Activated CD4-positive, alpha-beta memory T cell treated with anti-CD3 and anti-CD28 coated beads for 36 hours (primary cell): ENCODE data around the gene TMEM150A. TPM values are rescaled to one million over a fixed set of nuclear protein-coding genes. Genes with fewer than 3 reads are reported as not detected.

Experiments used
- CTCF ChIA-PET: fragments of 350-600 bp; sonication (Branson Sonifier 250); formaldehyde crosslinking; loops from one replicate; lab custom pipeline; 2021; ENCODE audit warnings: antibody characterized with exemption, inconsistent platforms; lab: Charles Lee
- POLR2A ChIA-PET: fragments of 350-600 bp; sonication (Branson Sonifier 250); formaldehyde crosslinking; loops from one replicate; lab custom pipeline; 2021; ENCODE audit warnings: antibody characterized with exemption; lab: Charles Lee
- DNase-seq: peaks from one replicate; pipeline ENCODE4 v3.0.0-alpha.2; 2020
- H3K27ac Mint-ChIP-seq: one replicate; pipeline ENCODE4 v1.8.0; 2021; ENCODE audit warnings: mixed read lengths
- H3K27me3 Mint-ChIP-seq: one replicate; pipeline ENCODE4 v1.8.0; 2021; ENCODE audit warnings: mixed read lengths
- H3K36me3 Mint-ChIP-seq: one replicate; pipeline ENCODE4 v1.8.0; 2021; ENCODE audit warnings: mixed read lengths
- H3K4me1 Mint-ChIP-seq: one replicate; pipeline ENCODE4 v1.8.0; 2021; ENCODE audit warnings: low read depth, mixed read lengths
- H3K4me3 Mint-ChIP-seq: one replicate; pipeline ENCODE4 v1.8.0; 2021; ENCODE audit warnings: mild to moderate bottlenecking, mixed read lengths
- H3K9me3 Mint-ChIP-seq: one replicate; pipeline ENCODE4 v1.8.0; 2021; ENCODE audit warnings: mixed read lengths
- intact Hi-C: fragments of 100-400 bp; cut with micrococcal nuclease; formaldehyde crosslinking; loops from one replicate; pipeline ENCODE4 v1.15.1; 2023
- total RNA-seq, 2 experiments: library from RNA; stranded (reverse); gene quantifications; one replicate each; pipeline ENCODE4 v1.2.3, GENCODE V29; 2021

The TMEM150A gene
- total RNA-seq, 2 experiments from 2014 or later = 1.2 to 1.6 TPM

- H3K4me1 Mint-ChIP-seq = peaks cover 48% of the 10 kb centered on the region
- H3K4me3 Mint-ChIP-seq = peak overlapping the region; percentile 82
- H3K9me3 Mint-ChIP-seq = no peaks in the 10 kb centered on the region
- ChIA-PET CTCF (interaction anchor here (1.0 to 2.6 kb wide), 3 partner anchors 12 to 37 kb away, joined by 3 to 10 read pairs (median 3); partner anchors contain the start of genes GGCX and RNF181), POLR2A (interaction anchor here (0.9 to 3.4 kb wide), 4 partner anchors 12 to 229 kb away, joined by 3 to 19 read pairs (median 4); partner anchors contain the start of genes C2orf68, ELMOD3, MAT2A and RETSAT)
- peak; percentile 64 for DNase-seq
- no peaks in the 10 kb centered on the region for H3K27me3 Mint-ChIP-seq
- intact Hi-C loops = loop anchor here (2.0 kb wide), 2 partner anchors 17 to 29 kb away; partner anchors contain the start of gene C2orf68
- H3K27ac Mint-ChIP-seq = peak overlapping the region; percentile 83
- peaks cover 17% of the 10 kb centered on the region for H3K36me3 Mint-ChIP-seq
These were observed 18.7 kb downstream of the TMEM150A start for GRCh38 chr2:85583667-85584353.

DNA sequence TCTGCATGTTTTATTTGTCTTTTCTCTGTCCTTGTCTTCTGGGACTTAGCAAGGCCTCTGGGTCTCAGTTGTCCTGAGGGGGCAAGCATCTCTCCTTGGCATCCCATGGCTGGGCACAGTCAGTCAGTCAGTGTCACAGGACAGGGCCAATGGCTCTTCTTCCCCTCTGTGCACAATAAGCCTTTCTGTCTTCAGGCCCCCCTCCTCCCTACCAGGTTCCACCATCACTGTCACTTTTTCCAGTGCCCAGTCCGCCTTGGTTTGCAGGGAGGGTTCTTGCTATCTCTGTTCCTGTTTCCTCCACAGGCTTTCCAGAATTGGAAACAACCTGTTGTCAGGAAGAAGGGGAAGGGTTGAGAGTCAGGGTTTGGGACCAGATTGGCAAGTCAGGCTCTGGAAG, 20.0 kb downstream of the TMEM150A start:
- ChIA-PET CTCF (no interaction called here), POLR2A (interaction anchor here (1.0 kb wide), 1 partner anchor 11 kb away, joined by 3 read pairs; no protein-coding TSS in a partner anchor)
- Mint-ChIP-seq H3K27me3 (no peaks in the 10 kb centered on the region), H3K36me3 (peaks cover 17% of the 10 kb centered on the region), H3K4me1 (peaks cover 50% of the 10 kb centered on the region), H3K9me3 (no peaks in the 10 kb centered on the region), H3K27ac (peak overlapping the region; percentile 2), H3K4me3 (no peak overlapping the region)
- no peak for DNase-seq
- intact Hi-C loops = no loop called here

DNA sequence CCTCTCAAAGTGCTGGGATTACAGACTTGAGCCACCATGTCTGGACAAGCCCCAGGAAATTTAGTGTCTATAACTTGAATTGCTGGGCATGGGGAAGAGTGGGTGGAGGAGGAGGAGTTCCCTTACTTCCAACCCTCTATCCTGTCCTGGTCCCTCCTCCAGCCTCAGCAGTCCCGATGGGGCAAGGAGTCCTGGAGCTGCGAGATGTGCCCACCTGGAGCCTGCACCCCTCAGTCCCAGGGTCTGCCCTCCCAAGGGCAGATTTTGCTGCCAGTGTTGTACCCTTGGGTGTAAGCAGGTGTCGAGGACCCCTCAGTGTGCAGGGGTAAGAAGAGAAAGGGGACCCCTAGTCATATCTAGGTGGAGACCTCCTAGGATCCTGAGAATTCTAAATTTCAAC, 22.3 kb downstream of the TMEM150A start:
- no peak for DNase-seq
- H3K27me3 Mint-ChIP-seq = no peaks in the 10 kb centered on the region
- H3K4me1 Mint-ChIP-seq = peaks cover 43% of the 10 kb centered on the region
- no peak overlapping the region for H3K27ac Mint-ChIP-seq
- H3K9me3 Mint-ChIP-seq = no peaks in the 10 kb centered on the region
- CTCF ChIA-PET = no interaction called here
- POLR2A ChIA-PET = interaction anchor here (0.5 to 1.5 kb wide), 2 partner anchors 36 to 41 kb away, joined by 3 read pairs; no protein-coding TSS in a partner anchor
- intact Hi-C loops = no loop called here
- peaks cover 17% of the 10 kb centered on the region for H3K36me3 Mint-ChIP-seq
- H3K4me3 Mint-ChIP-seq = no peak overlapping the region

GRCh38 chr2:85579266-85579935, 23.1 kb downstream of the TMEM150A start:
- H3K27me3 Mint-ChIP-seq = no peaks in the 10 kb centered on the region

DNA sequence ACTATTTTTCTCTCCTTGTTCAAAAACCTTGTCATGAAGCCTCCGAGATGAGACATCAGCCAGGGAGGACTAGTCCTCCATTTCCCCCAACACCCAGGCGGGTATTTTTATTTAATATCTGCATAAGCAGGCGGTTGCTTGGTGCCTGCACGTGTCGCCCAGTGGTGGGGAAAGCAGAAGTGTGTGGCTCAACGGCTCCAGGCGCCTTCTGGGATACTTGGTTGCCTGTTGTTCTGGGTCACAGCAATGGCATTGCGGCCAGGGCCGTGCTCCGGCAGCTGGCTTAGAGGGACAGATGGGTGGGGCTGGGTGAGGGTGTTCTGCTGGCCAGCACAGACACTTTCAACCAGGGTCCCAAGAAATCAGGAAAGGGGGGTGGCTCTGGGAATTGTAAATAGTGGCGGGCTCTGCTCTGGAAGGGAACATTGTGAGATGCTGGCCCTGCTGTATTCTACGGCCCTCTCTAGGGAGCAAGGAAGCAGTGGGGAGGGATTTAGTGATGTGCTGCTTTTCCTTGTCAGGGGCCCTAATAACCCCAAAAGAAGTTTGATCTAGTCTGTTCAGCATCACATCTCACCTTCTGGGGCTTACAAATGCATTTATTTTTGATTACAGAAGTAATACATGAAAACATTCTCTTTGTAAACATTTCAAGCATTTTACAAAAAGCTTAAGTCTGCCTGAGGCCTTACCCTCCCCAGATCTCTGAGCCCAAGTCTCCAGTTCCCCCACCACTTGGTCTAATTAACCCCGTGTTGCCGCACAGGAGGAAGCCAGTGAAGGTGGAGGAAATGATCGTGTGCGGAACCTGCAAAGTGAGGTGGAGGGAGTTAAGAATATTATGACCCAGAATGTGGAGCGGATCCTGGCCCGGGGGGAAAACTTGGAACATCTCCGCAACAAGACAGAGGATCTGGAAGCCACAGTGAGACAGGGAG, 24.0 kb downstream of the TMEM150A start:
- peak; percentile 44 for DNase-seq
- POLR2A ChIA-PET = interaction anchor here (0.6 to 3.1 kb wide), 10 partner anchors 9 to 251 kb away, joined by 3 to 20 read pairs (median 5); partner anchors contain the start of genes GGCX, MAT2A, RNF181 and SH2D6
- H3K9me3 Mint-ChIP-seq = no peaks in the 10 kb centered on the region
- peak overlapping the region; percentile 95 for H3K4me3 Mint-ChIP-seq
- H3K36me3 Mint-ChIP-seq = peaks cover 16% of the 10 kb centered on the region
- intact Hi-C loops = loop anchor here (2.0 kb wide), 1 partner anchor 16 kb away; the partner anchor contains the start of gene RNF181
- CTCF ChIA-PET = interaction anchor here (0.8 to 2.2 kb wide), 8 partner anchors 16 to 158 kb away, joined by 3 to 10 read pairs (median 4); partner anchors contain the start of genes RNF181 and TMEM150A
- H3K27ac Mint-ChIP-seq = peak overlapping the region; percentile 87
- peaks cover 35% of the 10 kb centered on the region for H3K4me1 Mint-ChIP-seq
- H3K27me3 Mint-ChIP-seq = no peaks in the 10 kb centered on the region

More at GRCh38 chr2:85579266-85579935, 23.1 kb downstream of the TMEM150A start:
- Mint-ChIP-seq H3K9me3 (no peaks in the 10 kb centered on the region), H3K4me1 (peaks cover 39% of the 10 kb centered on the region), H3K4me3 (peak overlapping the region; percentile 95), H3K36me3 (peaks cover 17% of the 10 kb centered on the region), H3K27ac (peak overlapping the region; percentile 87)
- intact Hi-C loops = loop anchor here (2.0 kb wide), 1 partner anchor 15 kb away; the partner anchor contains the start of gene RNF181
- ChIA-PET CTCF (interaction anchor here (0.9 to 2.2 kb wide), 3 partner anchors 23 to 159 kb away, joined by 3 to 7 read pairs (median 3); partner anchors contain the start of gene TMEM150A), POLR2A (interaction anchor here (0.5 to 3.1 kb wide), 6 partner anchors 16 to 161 kb away, joined by 3 to 20 read pairs (median 4); partner anchors contain the start of genes GGCX, RNF181 and SH2D6)
- DNase-seq = no peak

- CTCF ChIA-PET = interaction anchor here (0.8 to 2.2 kb wide), 6 partner anchors 17 to 157 kb away, joined by 3 to 10 read pairs (median 5); partner anchors contain the start of gene RNF181
- intact Hi-C loops = loop anchor here (1.0 to 2.0 kb wide), 2 partner anchors 16 to 17 kb away; partner anchors contain the start of genes GGCX and RNF181
- POLR2A ChIA-PET = interaction anchor here (0.5 to 3.1 kb wide), 11 partner anchors 10 to 250 kb away, joined by 3 to 20 read pairs (median 5); partner anchors contain the start of genes GGCX, MAT2A, RNF181 and SH2D6
- H3K4me1 Mint-ChIP-seq = peaks cover 28% of the 10 kb centered on the region
- H3K9me3 Mint-ChIP-seq = no peaks in the 10 kb centered on the region
- peak within 1 kb of the TSS; percentile 87 for H3K27ac Mint-ChIP-seq
- DNase-seq = peak; percentile 83
- peak within 1 kb of the TSS; percentile 95 for H3K4me3 Mint-ChIP-seq
- no peaks in the 10 kb centered on the region for H3K27me3 Mint-ChIP-seq
- peaks cover 15% of the 10 kb centered on the region for H3K36me3 Mint-ChIP-seq
These were observed 24.9 kb downstream of the TMEM150A start, which contains the start of gene VAMP8 for GRCh38 chr2:85577386-85578242. Gene VAMP8 (plus strand): TSS chr2:85577586. CDS start chr2:85577647, 61 bp downstream.

DNA sequence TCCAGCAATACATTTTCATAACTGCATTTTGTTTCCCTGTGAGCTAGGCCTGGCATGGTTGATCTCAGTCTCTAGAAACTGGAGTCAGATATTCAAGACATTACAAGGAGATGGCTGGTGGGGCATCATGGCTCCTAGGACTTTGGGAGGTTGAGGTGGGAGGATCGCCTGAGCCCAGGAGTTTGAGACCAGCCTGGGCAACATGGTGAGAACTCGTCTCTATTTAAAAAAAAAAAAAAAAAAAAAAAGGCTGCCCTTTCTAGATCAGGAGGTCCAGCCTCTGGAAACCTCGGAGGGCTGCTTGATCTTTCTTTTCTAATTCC, 25.5 kb downstream of the TMEM150A start:
- ChIA-PET CTCF (interaction anchor here (1.1 to 1.9 kb wide), 3 partner anchors 18 to 61 kb away, joined by 3 to 10 read pairs (median 6); partner anchors contain the start of gene RNF181), POLR2A (interaction anchor here (0.5 to 3.1 kb wide), 8 partner anchors 10 to 249 kb away, joined by 3 to 20 read pairs (median 4); partner anchors contain the start of genes MAT2A, RNF181, SH2D6 and TGOLN2)
- DNase-seq = no peak
- H3K4me1 Mint-ChIP-seq = peaks cover 26% of the 10 kb centered on the region
- H3K9me3 Mint-ChIP-seq = no peaks in the 10 kb centered on the region
- intact Hi-C loops = loop anchor here (1.0 kb wide), 1 partner anchor 16 kb away; the partner anchor contains the start of gene GGCX
- no peaks in the 10 kb centered on the region for H3K27me3 Mint-ChIP-seq
- peaks cover 14% of the 10 kb centered on the region for H3K36me3 Mint-ChIP-seq
- peak overlapping the region; percentile 95 for H3K4me3 Mint-ChIP-seq
- peak overlapping the region; percentile 87 for H3K27ac Mint-ChIP-seq

DNA sequence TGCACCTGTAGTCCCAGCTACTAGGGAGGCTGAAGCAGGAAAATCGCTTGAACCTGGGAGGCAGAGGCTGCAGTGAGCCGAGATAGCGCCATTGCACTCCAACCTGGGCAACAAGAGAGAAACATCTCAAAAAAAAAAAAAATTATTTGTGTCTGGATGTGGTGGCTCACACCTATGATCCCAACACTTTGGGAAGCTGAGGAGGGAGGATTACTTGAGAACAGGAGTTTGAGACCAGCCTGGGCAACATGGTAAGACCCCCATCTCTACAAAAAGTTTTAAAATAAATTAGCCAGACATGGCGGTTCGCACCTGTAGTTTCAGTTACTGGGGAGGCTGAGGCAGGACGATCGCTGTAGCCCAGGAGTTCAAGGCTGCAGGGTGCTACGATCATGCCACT, 26.8 kb downstream of the TMEM150A start:
- H3K4me1 Mint-ChIP-seq = peaks cover 22% of the 10 kb centered on the region
- H3K27me3 Mint-ChIP-seq = no peaks in the 10 kb centered on the region
- no peak overlapping the region for H3K4me3 Mint-ChIP-seq
- H3K9me3 Mint-ChIP-seq = no peaks in the 10 kb centered on the region
- ChIA-PET CTCF (interaction anchor here (0.9 to 1.4 kb wide), 2 partner anchors 23 to 25 kb away, joined by 3 read pairs; no protein-coding TSS in a partner anchor), POLR2A (no interaction called here)
- H3K27ac Mint-ChIP-seq = no peak overlapping the region
- intact Hi-C loops = no loop called here
- DNase-seq = no peak
- H3K36me3 Mint-ChIP-seq = peaks cover 7% of the 10 kb centered on the region

DNA sequence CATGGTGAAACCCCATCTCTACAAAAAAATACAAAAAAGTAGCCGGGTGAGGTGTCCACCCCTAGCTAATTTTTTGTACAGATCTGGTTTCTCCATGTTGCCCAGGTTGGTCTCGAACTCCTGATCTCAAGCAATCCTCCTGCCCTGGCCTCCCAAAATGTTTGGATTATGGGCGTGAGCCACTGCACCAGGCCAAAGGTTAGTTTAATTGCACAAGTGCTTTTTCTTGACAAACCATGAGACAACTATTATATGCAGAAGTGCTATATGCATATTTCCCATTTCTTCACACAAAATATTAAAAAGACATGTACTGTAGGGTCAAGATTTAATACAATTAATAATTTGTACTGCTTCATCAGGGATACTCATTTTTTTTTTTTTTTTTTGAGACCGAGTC, 36.2 kb downstream of the TMEM150A start:
- no peak overlapping the region for H3K4me3 Mint-ChIP-seq
- H3K9me3 Mint-ChIP-seq = no peaks in the 10 kb centered on the region
- H3K27ac Mint-ChIP-seq = no peak overlapping the region
- DNase-seq = no peak
- no peaks in the 10 kb centered on the region for H3K27me3 Mint-ChIP-seq
- H3K36me3 Mint-ChIP-seq = no peaks in the 10 kb centered on the region
- intact Hi-C loops = no loop called here
- ChIA-PET CTCF (no interaction called here), POLR2A (interaction anchor here (0.6 to 1.1 kb wide), 2 partner anchors 27 to 129 kb away, joined by 3 read pairs; partner anchors contain the start of gene MAT2A)
- peaks cover 9% of the 10 kb centered on the region for H3K4me1 Mint-ChIP-seq

DNA sequence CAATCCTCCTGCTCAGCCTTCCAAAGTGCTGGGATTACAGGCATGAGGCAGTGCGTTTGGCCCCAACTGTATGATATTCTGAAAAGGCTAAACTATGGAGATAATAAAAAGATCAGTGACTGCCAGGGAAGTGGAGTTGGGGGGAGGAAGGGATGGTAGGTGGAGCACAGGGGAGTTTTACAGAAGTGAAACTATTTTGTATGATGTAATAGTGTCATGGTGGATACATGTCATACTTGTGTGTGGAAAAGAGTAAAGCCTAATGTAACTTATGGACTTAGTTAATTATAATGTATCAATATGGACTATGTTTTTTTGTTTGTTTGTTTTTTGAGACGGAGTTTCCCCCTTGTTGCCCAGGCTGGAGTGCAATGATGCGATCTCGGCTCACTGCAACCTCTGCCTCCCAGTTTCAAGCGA, 38.3 kb downstream of the TMEM150A start:
- Mint-ChIP-seq H3K9me3 (no peaks in the 10 kb centered on the region), H3K27ac (no peak overlapping the region), H3K4me1 (peaks cover 26% of the 10 kb centered on the region), H3K4me3 (no peak overlapping the region), H3K36me3 (no peaks in the 10 kb centered on the region), H3K27me3 (no peaks in the 10 kb centered on the region)
- intact Hi-C loops = no loop called here
- ChIA-PET CTCF (no interaction called here), POLR2A (interaction anchor here (0.6 kb wide), 1 partner anchor 217 kb away, joined by 3 read pairs; no protein-coding TSS in a partner anchor)
- no peak for DNase-seq
